Dermis microvascular lymphatic vessel endothelial cell (primary cell): ENCODE results near the gene CMSS1. TPM values are rescaled to one million over a fixed set of nuclear protein-coding genes. Genes with fewer than 3 reads are reported as not detected.
A peak's percentile ranks its signal among the peaks of the same experiment; 100 is the strongest.
"Not testable (repeated sequence)": the region's sequence is repeated elsewhere in the genome, so short reads cannot be mapped to it uniquely, and the experiment has no call there.

ENCODE experiments used
- DNase-seq, 2 donors: peaks; one replicate each; pipeline versions ENCODE4 v3.0.0 to v3.0.0-alpha.2; 2010; ENCODE audit warnings: low read depth in 2 of 2
- total RNA-seq: library from RNA; depleted of rRNA; stranded (reverse); fragments of >200 nt; gene quantifications from 2 replicates; pipeline ENCODE4 v1.2.1, GENCODE V29; 2014

The CMSS1 gene
- total RNA-seq, 1 donor from 2014 or later, result 7.7 TPM

- peak in 1 of 2 donors; percentile 30 for DNase-seq
Measured at GRCh38 chr3:99817047-99817436, 620 bp upstream of the CMSS1 start.

GRCh38 chr3:99818818-99819217, 1.2 kb downstream of the CMSS1 start:
- no peak for DNase-seq

- no peak for DNase-seq
Measured at GRCh38 chr3:99823723-99824711, 6.4 kb downstream of the CMSS1 start.

- DNase-seq, result peak in 1 of 2 donors; percentile 66
Measured at GRCh38 chr3:99825004-99825640, 7.5 kb downstream of the CMSS1 start.

GRCh38 chr3:99829844-99830243, 12.2 kb downstream of the CMSS1 start:
- no peak for DNase-seq

GRCh38 chr3:99833617-99834205, 16.0 kb downstream of the CMSS1 start:
- DNase-seq, result peak; percentile 53 to 70

- DNase-seq, result no peak
Measured at GRCh38 chr3:99834211-99834957, 16.7 kb downstream of the CMSS1 start.

GRCh38 chr3:99836681-99837080, 19.0 kb downstream of the CMSS1 start:
- peak; percentile 63 to 91 for DNase-seq

GRCh38 chr3:99837715-99838114, 20.1 kb downstream of the CMSS1 start:
- no peak for DNase-seq

- no peak for DNase-seq
Measured at GRCh38 chr3:99838755-99839154, 21.1 kb downstream of the CMSS1 start.

GRCh38 chr3:99839613-99840012, 22.0 kb downstream of the CMSS1 start:
- DNase-seq, result no peak

- DNase-seq, result not testable (repeated sequence)
Measured at GRCh38 chr3:99841949-99842348, 24.3 kb downstream of the CMSS1 start.

GRCh38 chr3:99842826-99843589, 25.3 kb downstream of the CMSS1 start:
- DNase-seq, result peak; percentile 65 to 73

- DNase-seq, result peak; percentile 70 to 75
Measured at GRCh38 chr3:99843590-99844258, 26.1 kb downstream of the CMSS1 start.

GRCh38 chr3:99845331-99845730, 27.7 kb downstream of the CMSS1 start:
- DNase-seq, result no peak

GRCh38 chr3:99845999-99846398, 28.3 kb downstream of the CMSS1 start:
- no peak for DNase-seq

- DNase-seq, result peak; percentile 59 to 76
Measured at GRCh38 chr3:99846477-99847160, 29.0 kb downstream of the CMSS1 start.

GRCh38 chr3:99848433-99848832, 30.8 kb downstream of the CMSS1 start:
- DNase-seq, result no peak

- DNase-seq, result no peak
Measured at GRCh38 chr3:99850608-99851007, 32.9 kb downstream of the CMSS1 start.

- no peak for DNase-seq
Measured at GRCh38 chr3:99851955-99852354, 34.3 kb downstream of the CMSS1 start.
